Activated naive CD8-positive, alpha-beta T cell treated with anti-CD3 and anti-CD28 coated beads for 36 hours (primary cell): ENCODE measurements around the gene RALGAPA2. TPM values are rescaled to one million over a fixed set of nuclear protein-coding genes. Genes with fewer than 3 reads are reported as not detected.
"Not testable (repeated sequence)": the region's sequence is repeated elsewhere in the genome, so short reads cannot be mapped to it uniquely, and the experiment has no call there.

Experiments
- DNase-seq: peaks from one replicate; pipeline ENCODE4 v3.0.0; 2021
- H3K27ac Mint-ChIP-seq: one replicate; pipeline ENCODE4 v1.8.0; 2022; ENCODE audit warnings: mild to moderate bottlenecking, moderate library complexity, mixed read lengths
- H3K27me3 Mint-ChIP-seq: one replicate; pipeline ENCODE4 v1.8.0; 2022; ENCODE audit warnings: mild to moderate bottlenecking, mixed read lengths
- H3K36me3 Mint-ChIP-seq: one replicate; pipeline ENCODE4 v1.8.0; 2021; ENCODE audit warnings: mild to moderate bottlenecking, mixed read lengths
- H3K4me1 Mint-ChIP-seq: one replicate; pipeline ENCODE4 v1.8.0; 2021; ENCODE audit warnings: mixed read lengths
- H3K4me3 Mint-ChIP-seq: one replicate; pipeline ENCODE4 v1.8.0; 2022; ENCODE audit warnings: mild to moderate bottlenecking, moderate library complexity, mixed read lengths
- H3K9me3 Mint-ChIP-seq: one replicate; pipeline ENCODE4 v1.8.0; 2022; ENCODE audit warnings: mixed read lengths
- total RNA-seq, 2 experiments: library from RNA; stranded (reverse); gene quantifications; one replicate each; pipeline ENCODE4 v1.2.3, GENCODE V29; 2021

Gene RALGAPA2
- total RNA-seq, 2 experiments from 2014 or later, result 14.7 to 15.6 TPM

DNA sequence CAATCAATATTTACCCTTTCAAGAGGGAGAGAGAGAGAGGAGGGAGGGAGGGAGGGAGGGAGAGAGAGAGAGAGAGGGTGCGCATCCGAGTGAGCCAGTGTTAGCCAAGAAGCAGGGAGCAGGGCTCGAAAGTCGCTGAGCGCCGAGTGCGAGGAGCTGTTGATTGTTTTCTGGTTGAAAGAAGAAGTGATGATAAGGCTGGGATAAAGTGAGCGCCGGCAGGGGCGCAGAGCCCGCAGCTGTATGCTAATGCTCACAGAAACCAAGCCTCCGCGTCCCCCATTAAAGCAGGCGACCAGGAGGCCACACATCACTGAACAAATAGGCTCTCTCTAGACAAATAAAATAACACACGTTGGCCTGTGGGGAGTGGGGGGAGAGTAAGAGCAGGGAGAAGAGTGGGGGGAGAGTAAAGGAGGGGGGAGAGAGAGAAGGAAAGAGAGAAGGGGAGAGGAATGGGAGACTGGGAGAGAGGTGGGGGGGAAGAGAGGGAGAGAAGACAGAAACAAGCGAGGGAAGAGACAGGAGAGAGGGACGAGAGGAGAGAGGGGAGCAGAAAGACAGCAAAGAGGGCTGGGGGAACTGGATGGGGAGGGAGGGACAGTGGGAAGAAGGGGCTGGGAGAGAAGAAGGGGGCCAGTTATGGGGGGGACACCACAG is 349.5 kb downstream of the RALGAPA2 start:
- Mint-ChIP-seq H3K9me3 (no peaks in the 10 kb centered on the region), H3K27me3 (peaks cover 81% of the 10 kb centered on the region), H3K36me3 (no peaks in the 10 kb centered on the region), H3K4me1 (peaks cover 24% of the 10 kb centered on the region), H3K4me3 (no peak overlapping the region), H3K27ac (no peak overlapping the region)
- no peak for DNase-seq

DNA sequence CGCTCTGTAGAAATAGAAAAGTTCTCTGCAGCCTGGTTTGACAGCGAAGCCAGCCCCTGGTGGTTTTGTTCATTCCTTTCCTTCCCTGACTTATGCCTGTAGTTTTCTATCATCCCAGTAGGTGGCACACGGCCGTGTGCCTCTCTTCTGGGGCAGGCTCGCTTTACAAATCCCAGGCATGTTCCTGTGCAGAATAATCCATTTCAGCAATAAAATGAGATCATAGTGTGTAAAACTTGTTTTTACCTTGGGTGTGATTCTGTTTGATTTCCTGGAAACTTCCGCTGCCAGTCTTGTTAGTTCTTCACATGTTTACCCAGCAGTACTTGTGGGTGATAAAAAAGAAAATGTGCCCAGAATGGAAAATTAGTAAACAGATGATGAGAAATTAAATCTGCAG is 352.0 kb downstream of the RALGAPA2 start:
- Mint-ChIP-seq H3K27me3 (peaks cover 59% of the 10 kb centered on the region), H3K4me1 (peaks cover 18% of the 10 kb centered on the region), H3K4me3 (no peak overlapping the region), H3K27ac (no peak overlapping the region), H3K36me3 (no peaks in the 10 kb centered on the region), H3K9me3 (no peaks in the 10 kb centered on the region)
- peak; percentile 9 for DNase-seq

DNA sequence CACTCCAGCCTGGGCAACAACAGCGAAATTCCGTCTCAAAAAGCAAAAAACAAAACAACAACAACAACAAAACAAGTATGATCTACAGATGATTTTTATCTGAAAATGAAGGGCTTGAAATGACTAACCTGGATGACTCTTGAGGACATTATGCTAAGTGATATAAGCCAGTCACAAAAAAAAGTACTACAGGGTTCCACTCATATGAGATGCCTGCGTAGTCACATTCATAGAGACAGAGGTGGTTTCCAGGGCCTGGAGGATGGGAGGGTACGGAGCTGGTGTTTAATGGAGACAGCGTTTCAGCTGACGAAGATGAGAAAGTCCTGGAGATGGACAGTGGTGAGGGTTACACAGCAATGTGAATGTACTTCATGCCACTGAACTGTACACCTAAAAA is 352.8 kb downstream of the RALGAPA2 start:
- peaks cover 53% of the 10 kb centered on the region for H3K27me3 Mint-ChIP-seq
- H3K36me3 Mint-ChIP-seq, result no peaks in the 10 kb centered on the region

DNA sequence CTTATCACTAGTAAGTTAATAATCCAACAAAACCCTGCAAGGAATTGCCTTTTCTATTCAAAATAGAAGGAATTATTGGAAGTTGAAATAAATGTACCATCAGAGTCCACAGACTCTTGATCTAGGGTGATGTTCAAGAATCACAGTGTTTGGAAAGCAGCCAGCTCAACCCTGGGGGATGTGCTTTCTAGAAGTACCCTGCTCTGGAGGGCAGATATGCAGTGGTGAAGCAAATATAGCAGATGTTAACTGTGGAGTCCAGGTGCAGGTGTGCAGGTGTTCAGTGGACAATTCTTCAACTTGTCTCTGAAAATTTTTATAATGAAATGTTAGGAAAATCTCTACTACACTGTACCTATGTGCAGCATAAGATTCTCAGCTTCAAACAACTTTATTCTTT is 353.6 kb downstream of the RALGAPA2 start:
- Mint-ChIP-seq H3K9me3 (no peaks in the 10 kb centered on the region), H3K27ac (no peak overlapping the region), H3K4me3 (no peak overlapping the region), H3K4me1 (peaks cover 17% of the 10 kb centered on the region), H3K27me3 (peaks cover 55% of the 10 kb centered on the region), H3K36me3 (no peaks in the 10 kb centered on the region)
- DNase-seq, result no peak

More for the DNA sequence above, 352.8 kb downstream of the RALGAPA2 start:
- no peak for DNase-seq
- H3K4me3 Mint-ChIP-seq, result no peak overlapping the region
- H3K4me1 Mint-ChIP-seq, result peaks cover 17% of the 10 kb centered on the region
- no peaks in the 10 kb centered on the region for H3K9me3 Mint-ChIP-seq
- no peak overlapping the region for H3K27ac Mint-ChIP-seq

- not testable (repeated sequence) for H3K27ac Mint-ChIP-seq, H3K36me3 Mint-ChIP-seq, H3K4me1 Mint-ChIP-seq, H3K4me3 Mint-ChIP-seq, DNase-seq, H3K9me3 Mint-ChIP-seq
- H3K27me3 Mint-ChIP-seq, result peaks cover 42% of the 10 kb centered on the region
These were observed 356.9 kb downstream of the RALGAPA2 start for GRCh38 chr20:20355503-20355902.

GRCh38 chr20:20353576-20353975 is 358.9 kb downstream of the RALGAPA2 start:
- H3K9me3 Mint-ChIP-seq, result no peaks in the 10 kb centered on the region
- H3K36me3 Mint-ChIP-seq, result no peaks in the 10 kb centered on the region
- no peak for DNase-seq
- no peak overlapping the region for H3K4me3 Mint-ChIP-seq
- H3K4me1 Mint-ChIP-seq, result peaks cover 1% of the 10 kb centered on the region
- H3K27me3 Mint-ChIP-seq, result peaks cover 44% of the 10 kb centered on the region
- no peak overlapping the region for H3K27ac Mint-ChIP-seq

- peaks cover 4% of the 10 kb centered on the region for H3K9me3 Mint-ChIP-seq
- DNase-seq, result no peak
- H3K36me3 Mint-ChIP-seq, result no peaks in the 10 kb centered on the region
- H3K27me3 Mint-ChIP-seq, result peaks cover 29% of the 10 kb centered on the region
- H3K4me3 Mint-ChIP-seq, result no peak overlapping the region
- no peak overlapping the region for H3K27ac Mint-ChIP-seq
- H3K4me1 Mint-ChIP-seq, result no peaks in the 10 kb centered on the region
These were observed 368.0 kb downstream of the RALGAPA2 start for GRCh38 chr20:20344476-20344875.

- Mint-ChIP-seq H3K4me1 (no peaks in the 10 kb centered on the region), H3K27me3 (peaks cover 25% of the 10 kb centered on the region), H3K36me3 (no peaks in the 10 kb centered on the region), H3K9me3 (peaks cover 4% of the 10 kb centered on the region), H3K4me3 (no peak overlapping the region), H3K27ac (no peak overlapping the region)
- no peak for DNase-seq
These were observed 368.5 kb downstream of the RALGAPA2 start for GRCh38 chr20:20343932-20344331.
